ENCODE measurements around the gene USP10. TPM values are rescaled to one million over a fixed set of nuclear protein-coding genes. Genes with fewer than 3 reads are reported as not detected.
A peak's percentile ranks its signal among the peaks of the same experiment; 100 is the strongest.

USP10 gene
- total and polyA plus RNA-seq, 2 donors (not counting 1 experiment from before 2014, with no cell fraction given), result 48.9 to 134 TPM

GRCh38 chr16:84726669-84727467 lies 27.1 kb downstream of the USP10 start:
- H2AFZ ChIP-seq (ENCODE audit: insufficient read depth, low read depth, low read length, poor library complexity, severe bottlenecking), result no peak overlapping the region
- peak overlapping the region; percentile 81 for H3K4me2 ChIP-seq (replicated peaks; ENCODE audit: low read depth, low read length, poor library complexity, severe bottlenecking)
- H3K4me3 ChIP-seq (ENCODE audit: control extremely low read depth in 1 of 5, extremely low read depth in 1 of 5, insufficient read depth in 1 of 5, low read depth in 2 of 5, low read length in 4 of 5), result peak overlapping the region; percentile 28 to 59 (median 52)
- H4K20me1 ChIP-seq (ENCODE audit: control insufficient read depth, insufficient read depth, low read length, poor library complexity, severe bottlenecking), result peaks cover 83% of the 10 kb centered on the region
- H3K9me3 ChIP-seq (ENCODE audit: control extremely low read depth in 1 of 3, control insufficient read depth in 2 of 3, insufficient read depth in 1 of 3, low read length in 2 of 3), result no peaks in the 10 kb centered on the region
- H3K27me3 Mint-ChIP-seq, result no peaks in the 10 kb centered on the region
- POLR2A ChIA-PET, result interaction anchor here (0.6 kb wide), 1 partner anchor 106 kb away, joined by 4 read pairs; no protein-coding TSS in a partner anchor
- CTCF ChIA-PET, result interaction anchor here (0.7 to 25.4 kb wide), 43 partner anchors 8 to 447 kb away, joined by 3 to 536 read pairs (median 8); partner anchors contain the start of genes COTL1 and KLHL36
- H3K27me3 ChIP-seq (replicated peaks in 1 of 4; ENCODE audit: control extremely low read depth in 1 of 4, control insufficient read depth in 3 of 4, insufficient read depth in 4 of 4, low read length in 3 of 4), result no peaks in the 10 kb centered on the region
- peak overlapping the region; percentile 55 to 78 for H3K27ac ChIP-seq (ENCODE audit: low read length in 2 of 2)
- 0% methylated on average over 7 of the region's 14 CpGs for WGBS (ENCODE audit: insufficient coverage)
- intact Hi-C loops (cut with micrococcal nuclease), result loop anchor here (1.0 to 2.0 kb wide), 5 partner anchors 11 to 216 kb away; no protein-coding TSS in a partner anchor
- H3K4me3 Mint-ChIP-seq, result peak overlapping the region; percentile 87
- no peak for TF ChIP-seq CTCF (IDR thresholded peaks at IDR 0.05)
- TF ChIP-seq EZH2 (IDR thresholded peaks at IDR 0.05; ENCODE audit: borderline replicate concordance, insufficient read depth, low read depth, low read length, poor library complexity, severe bottlenecking), result no peak
- peak overlapping the region; percentile 57 for H3K9ac ChIP-seq (ENCODE audit: low read length)
- ATAC-seq (ENCODE audit: low read depth) (peak; percentile 41), DNase-seq (peak; percentile 69)
- peaks cover 0 to 4% of the 10 kb centered on the region in 2 experiments for H3K36me3 ChIP-seq (replicated peaks in 1 of 2; ENCODE audit: control extremely low read depth in 1 of 2, control insufficient read depth in 1 of 2, extremely low read depth in 1 of 2, insufficient read depth in 2 of 2, low read length in 1 of 2)
- peaks cover 79% of the 10 kb centered on the region for H3K4me1 Mint-ChIP-seq
- H3K4me1 ChIP-seq (ENCODE audit: control insufficient read depth in 2 of 2, insufficient read depth in 2 of 2, low read length in 2 of 2), result peaks cover 44 to 61% of the 10 kb centered on the region in 2 donors
- H3K9me3 Mint-ChIP-seq (ENCODE audit: insufficient read depth), result no peaks in the 10 kb centered on the region
- peaks cover 96% of the 10 kb centered on the region for H3K79me2 ChIP-seq (ENCODE audit: control insufficient read depth, insufficient read depth, low read length)
- H3K27ac Mint-ChIP-seq, result peak overlapping the region; percentile 90

All from B cell (primary cell).